GM12891 (cell line): ENCODE results near the gene LRAT.

Experiments
- PAX5 ChIP-seq: IDR thresholded peaks from 2 replicates; pipeline ENCODE4 v1.6.1; 2011; ENCODE audit warnings: low read length, moderate library complexity, mild to moderate bottlenecking; ENCODE audit not compliant: insufficient read depth, severe bottlenecking
- POLR2A ChIP-seq: IDR thresholded peaks from 2 replicates; pipeline ENCODE4 v1.6.1; 2011; ENCODE audit warnings: low read depth, low read length, control low read depth
- POLR2AphosphoS5 ChIP-seq: IDR thresholded peaks from 2 replicates; pipeline ENCODE4 v1.6.1; 2011; ENCODE audit warnings: low read depth, low read length, control low read depth

DNA sequence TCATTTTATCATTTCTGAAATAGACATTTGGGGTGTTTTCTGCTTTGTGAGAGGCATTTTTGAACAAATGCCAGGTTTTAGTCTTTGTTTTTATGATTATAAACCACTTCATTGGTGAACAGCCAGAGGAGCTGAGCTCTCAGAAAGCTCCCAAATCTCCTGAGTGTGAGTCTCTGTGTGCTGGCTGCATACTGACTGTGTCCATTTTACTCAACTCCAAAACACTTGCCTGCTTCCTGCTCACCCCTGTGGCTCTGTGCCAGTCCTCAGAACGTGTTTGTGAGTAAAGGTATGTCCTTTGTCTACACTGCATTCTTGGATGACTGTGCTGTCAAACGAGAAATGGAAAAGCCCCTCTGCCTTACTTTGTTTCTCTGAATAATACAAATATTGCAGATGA is 5.4 kb upstream of the LRAT start:
- TF ChIP-seq POLR2AphosphoS5 (no peak), POLR2A (no peak), PAX5 (no peak)
